ENCODE measurements around the gene CDK5RAP2. TPM values are rescaled to one million over a fixed set of nuclear protein-coding genes. Genes with fewer than 3 reads are reported as not detected.
A peak's percentile ranks its signal among the peaks of the same experiment; 100 is the strongest.

CDK5RAP2 gene
- total RNA-seq, 1 experiment from 2014 or later = 56.4 TPM

GRCh38 chr9:120454467-120454866 is 125.5 kb downstream of the CDK5RAP2 start:
- H2AFZ ChIP-seq (ENCODE audit: low read length) = no peak overlapping the region

More at GRCh38 chr9:120454467-120454866, 125.5 kb downstream of the CDK5RAP2 start:
- Mint-ChIP-seq H3K27me3 (ENCODE audit: low read depth) (no peaks in the 10 kb centered on the region), H3K9me3 (no peaks in the 10 kb centered on the region), H3K36me3 (ENCODE audit: insufficient read depth in 1 of 3, low read depth in 3 of 3) (peaks cover 17 to 46% (median 33%) of the 10 kb centered on the region in 3 experiments; a peak in 6 of 7 replicates), H3K4me1 (peaks cover 9 to 14% of the 10 kb centered on the region in 2 experiments), H3K27ac (peak overlapping the region in 1 of 3 experiments; percentile 29; a peak in 2 of 7 replicates), H3K4me3 (no peak overlapping the region)
- Histone ChIP-seq H3K23me2 (ENCODE audit: insufficient read length, low read depth, low read length, poor library complexity, severe bottlenecking) (no peaks in the 10 kb centered on the region), H3T11ph (ENCODE audit: low read length) (no peak overlapping the region), H4K20me1 (ENCODE audit: control insufficient read depth, insufficient read depth, insufficient read length) (no peaks in the 10 kb centered on the region), H3K14ac (ENCODE audit: insufficient read depth, low read length) (no peak overlapping the region), H3K27ac (ENCODE audit: insufficient read length, low read depth, low read length) (no peak overlapping the region), H2BK12ac (ENCODE audit: insufficient read length, low read depth, low read length) (no peak overlapping the region), H2BK20ac (ENCODE audit: low read depth, low read length, poor library complexity, severe bottlenecking) (no peak overlapping the region), H3K4ac (ENCODE audit: low read depth, low read length) (no peak overlapping the region), H3K4me1 (ENCODE audit: insufficient read depth, low read length) (no peaks in the 10 kb centered on the region), H3K9ac (ENCODE audit: extremely low read depth, insufficient read length, low read length) (no peak overlapping the region), H3K9me3 (ENCODE audit: control insufficient read depth, low read depth, low read length) (no peaks in the 10 kb centered on the region), H3K4me2 (ENCODE audit: insufficient read depth, insufficient read length, low read length) (no peak overlapping the region), H3K79me2 (ENCODE audit: insufficient read depth, low read length) (no peaks in the 10 kb centered on the region), H2AK5ac (ENCODE audit: insufficient read length, low read length) (no peak overlapping the region), H3K79me1 (ENCODE audit: insufficient read depth, low read depth, low read length, poor library complexity, severe bottlenecking) (no peaks in the 10 kb centered on the region), H4K5ac (ENCODE audit: insufficient read length, low read depth, low read length) (no peak overlapping the region), H2BK5ac (ENCODE audit: insufficient read length, low read length) (no peak overlapping the region), H3K18ac (ENCODE audit: insufficient read length, low read depth, low read length) (no peak overlapping the region), H3K56ac (ENCODE audit: insufficient read length, low read depth, low read length) (no peak overlapping the region), H4K91ac (ENCODE audit: insufficient read length, low read depth, low read length) (no peak overlapping the region), H3K23ac (ENCODE audit: insufficient read length, low read depth, low read length) (no peak overlapping the region), H3K27me3 (ENCODE audit: insufficient read depth, low read length) (no peaks in the 10 kb centered on the region), H2BK120ac (ENCODE audit: low read depth, low read length, poor library complexity, severe bottlenecking) (no peak overlapping the region), H2BK15ac (ENCODE audit: low read depth, low read length) (no peak overlapping the region), H4K8ac (replicated peaks; ENCODE audit: insufficient read length, low read depth, low read length) (no peak overlapping the region)
- TF ChIP-seq CTCF (conservative IDR thresholded peaks at IDR 0.05) = no peak
- DNase-seq = no peak
- WGBS (ENCODE audit: extremely low coverage, insufficient read length, low lambda C conversion rate) = no CpG with 5 or more reads among the region's 3 CpGs

Measured in H9 (cell line).